ENCODE results near the gene SLC4A1AP. TPM values are rescaled to one million over a fixed set of nuclear protein-coding genes. Genes with fewer than 3 reads are reported as not detected.

The SLC4A1AP gene
- total RNA-seq, 4 donors from 2014 or later: 15.6 to 25.0 (median 22.1) TPM

DNA sequence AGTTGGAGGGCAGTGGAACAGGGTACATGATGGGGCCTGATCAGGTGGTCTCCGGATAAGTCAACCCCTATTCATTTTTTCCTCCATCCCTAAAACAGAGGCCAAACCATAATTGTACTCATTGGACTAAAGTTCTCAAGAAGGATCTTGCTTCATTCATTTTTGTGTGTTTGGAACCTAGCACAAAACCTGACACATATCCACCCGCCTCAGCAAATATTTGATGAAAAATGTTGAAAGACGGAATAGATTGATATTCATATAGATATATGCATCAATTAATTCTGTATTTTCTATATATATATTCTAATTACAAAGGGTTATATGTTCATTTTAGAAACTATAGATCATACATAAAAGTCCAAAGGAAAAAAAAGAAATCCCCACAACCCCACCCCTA lies 21.9 kb downstream of the SLC4A1AP start:
- WGBS, 2 donors: 94 to 97% methylated on average over 3 of the region's 3 CpGs
- DNase-seq (ENCODE audit: low spot score in 2 of 2): no peak

GRCh38 chr2:27687232-27687631 lies 23.5 kb downstream of the SLC4A1AP start:
- no peak for TF ChIP-seq POLR2A (IDR thresholded peaks at IDR 0.05)
- TF ChIP-seq, protein P1, sequence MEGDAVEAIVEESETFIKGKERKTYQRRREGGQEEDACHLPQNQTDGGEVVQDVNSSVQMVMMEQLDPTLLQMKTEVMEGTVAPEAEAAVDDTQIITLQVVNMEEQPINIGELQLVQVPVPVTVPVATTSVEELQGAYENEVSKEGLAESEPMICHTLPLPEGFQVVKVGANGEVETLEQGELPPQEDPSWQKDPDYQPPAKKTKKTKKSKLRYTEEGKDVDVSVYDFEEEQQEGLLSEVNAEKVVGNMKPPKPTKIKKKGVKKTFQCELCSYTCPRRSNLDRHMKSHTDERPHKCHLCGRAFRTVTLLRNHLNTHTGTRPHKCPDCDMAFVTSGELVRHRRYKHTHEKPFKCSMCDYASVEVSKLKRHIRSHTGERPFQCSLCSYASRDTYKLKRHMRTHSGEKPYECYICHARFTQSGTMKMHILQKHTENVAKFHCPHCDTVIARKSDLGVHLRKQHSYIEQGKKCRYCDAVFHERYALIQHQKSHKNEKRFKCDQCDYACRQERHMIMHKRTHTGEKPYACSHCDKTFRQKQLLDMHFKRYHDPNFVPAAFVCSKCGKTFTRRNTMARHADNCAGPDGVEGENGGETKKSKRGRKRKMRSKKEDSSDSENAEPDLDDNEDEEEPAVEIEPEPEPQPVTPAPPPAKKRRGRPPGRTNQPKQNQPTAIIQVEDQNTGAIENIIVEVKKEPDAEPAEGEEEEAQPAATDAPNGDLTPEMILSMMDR (IDR thresholded peaks at IDR 0.05): no peak
- 50 to 68% methylated on average over 1 of the region's 1 CpG for WGBS, 2 donors
- intact Hi-C loops (cut with DNase I; ENCODE audit: low total_unique reads): no loop called here
- no peak overlapping the region for H3K4me3 ChIP-seq (ENCODE audit: low read depth, poor library complexity, severe bottlenecking)
- no peak for DNase-seq (ENCODE audit: low spot score in 2 of 2)

More for the DNA sequence above, 21.9 kb downstream of the SLC4A1AP start:
- no peak overlapping the region for H3K4me3 ChIP-seq (ENCODE audit: low read depth, poor library complexity, severe bottlenecking)
- TF ChIP-seq, protein P1 (IDR thresholded peaks at IDR 0.05): no peak
- no peak for TF ChIP-seq POLR2A (IDR thresholded peaks at IDR 0.05)
- intact Hi-C loops (cut with DNase I; ENCODE audit: low total_unique reads): no loop called here

- H3K4me3 ChIP-seq (ENCODE audit: low read depth, poor library complexity, severe bottlenecking): no peak overlapping the region
- intact Hi-C loops (cut with DNase I; ENCODE audit: low total_unique reads): no loop called here
- no peak for TF ChIP-seq POLR2A (IDR thresholded peaks at IDR 0.05)
- TF ChIP-seq, protein P1 (IDR thresholded peaks at IDR 0.05): no peak
- 52 to 67% methylated on average over 2 of the region's 2 CpGs for WGBS, 2 donors
- DNase-seq (ENCODE audit: low spot score in 2 of 2): no peak
These were observed 25.7 kb downstream of the SLC4A1AP start for GRCh38 chr2:27689424-27689823.

DNA sequence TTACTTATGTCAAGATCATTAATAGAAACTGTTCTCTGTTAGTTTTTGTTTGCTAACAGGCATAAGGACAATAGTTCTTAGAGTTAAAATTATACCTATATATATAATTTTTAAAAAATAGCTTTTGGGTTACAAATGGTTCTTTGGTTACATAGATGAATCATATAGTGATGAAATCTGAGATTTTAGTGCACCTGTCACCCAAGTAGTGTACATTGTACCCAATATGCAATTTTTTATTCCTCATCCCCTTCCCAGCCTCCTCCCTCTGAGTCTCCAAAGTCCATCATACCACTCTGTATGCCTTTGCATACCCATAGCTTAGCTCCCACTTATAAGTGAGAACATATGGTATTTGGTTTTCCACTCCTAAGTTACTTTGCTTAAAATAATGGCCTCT lies 26.4 kb downstream of the SLC4A1AP start:
- H3K4me3 ChIP-seq (ENCODE audit: low read depth, poor library complexity, severe bottlenecking): no peak overlapping the region
- no peak for TF ChIP-seq POLR2A (IDR thresholded peaks at IDR 0.05)
- TF ChIP-seq, protein P1 (IDR thresholded peaks at IDR 0.05): no peak
- intact Hi-C loops (cut with DNase I; ENCODE audit: low total_unique reads): no loop called here

GRCh38 chr2:27697660-27698059 lies 34.0 kb downstream of the SLC4A1AP start:
- intact Hi-C loops (cut with DNase I; ENCODE audit: low total_unique reads): no loop called here
- TF ChIP-seq, protein P1 (IDR thresholded peaks at IDR 0.05): no peak
- TF ChIP-seq POLR2A (IDR thresholded peaks at IDR 0.05): no peak
- no peak for DNase-seq (ENCODE audit: low spot score in 2 of 2)
- 80 to 83% methylated on average over 1 of the region's 1 CpG for whole genome bisulfite sequencing, 2 donors
- H3K4me3 ChIP-seq (ENCODE audit: low read depth, poor library complexity, severe bottlenecking): no peak overlapping the region

More for the DNA sequence above, 26.4 kb downstream of the SLC4A1AP start:
- DNase-seq (ENCODE audit: low spot score in 2 of 2): no peak

DNA sequence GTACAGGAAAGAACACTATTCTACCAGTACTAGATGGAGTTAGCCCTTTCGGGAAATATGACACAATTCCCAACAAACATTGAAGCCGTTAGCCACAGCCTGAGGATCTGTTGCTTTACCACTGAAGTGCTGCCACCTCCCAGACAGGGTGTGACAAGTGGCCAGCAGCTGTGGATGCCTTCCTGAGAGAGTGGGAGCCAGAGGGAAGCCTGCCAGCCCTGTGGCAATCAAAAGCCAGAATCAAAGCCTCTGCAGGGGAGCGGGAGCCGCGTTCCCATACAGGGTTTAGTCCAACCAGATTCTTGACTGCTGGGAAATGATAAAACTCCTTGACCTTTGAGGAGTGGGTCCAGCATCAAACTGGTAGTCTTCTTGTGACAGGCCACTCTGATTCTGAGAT lies 38.0 kb downstream of the SLC4A1AP start:
- DNase-seq (ENCODE audit: low spot score in 2 of 2): peak in 1 of 2 donors; percentile 91
- TF ChIP-seq POLR2A (IDR thresholded peaks at IDR 0.05): no peak
- TF ChIP-seq, protein P1 (IDR thresholded peaks at IDR 0.05): no peak
- intact Hi-C loops (cut with DNase I; ENCODE audit: low total_unique reads): no loop called here
- WGBS, 2 donors: 18 to 31% methylated on average over 5 of the region's 5 CpGs
- no peak overlapping the region for H3K4me3 ChIP-seq (ENCODE audit: low read depth, poor library complexity, severe bottlenecking)

All from lower leg skin (tissue), 4 donors.